Endothelial cell of umbilical vein (primary cell): ENCODE results near the gene COX5A.

Source experiments
- CTCF ChIP-seq, 2 donors: IDR thresholded peaks; 1 replicate in 1 of 2; 2 replicates in 1 of 2; pipeline ENCODE4 v1.5.1; 2011; ENCODE audit warnings: low read length in 2 of 2, mild to moderate bottlenecking in 2 of 2, moderate library complexity in 2 of 2, control low read depth in 1 of 2, inconsistent platforms in 1 of 2, low read depth in 1 of 2; ENCODE audit not compliant: insufficient read depth in 1 of 2; ENCODE audit errors: extremely low read depth in 1 of 2
- EZH2 ChIP-seq: IDR thresholded peaks from 2 replicates; pipeline ENCODE4 v1.6.1; 2012; ENCODE audit warnings: borderline replicate concordance, low read depth, mild to moderate bottlenecking, moderate library complexity, low read length, inconsistent platforms; ENCODE audit not compliant: severe bottlenecking
- MAX ChIP-seq: IDR thresholded peaks from 2 replicates; pipeline ENCODE4 v1.6.1; 2011; ENCODE audit not compliant: insufficient read depth, insufficient read length
- POLR2A ChIP-seq: IDR thresholded peaks from 2 replicates; pipeline ENCODE4 v1.6.1; 2012; ENCODE audit warnings: low read depth, mild to moderate bottlenecking, control low read depth, low read length
- POLR2AphosphoS5 ChIP-seq: IDR thresholded peaks from 2 replicates; pipeline ENCODE4 v1.6.1; 2012; ENCODE audit warnings: low read depth, mild to moderate bottlenecking, control low read depth, low read length, moderate library complexity; ENCODE audit not compliant: insufficient read depth

- no peak for TF ChIP-seq CTCF (IDR thresholded peaks at IDR 0.05; ENCODE audit: extremely low read depth in 1 of 2, insufficient read depth in 1 of 2, low read depth in 1 of 2, low read length in 2 of 2)
- peak; percentile 93 for TF ChIP-seq POLR2A
- no peak for TF ChIP-seq EZH2
- no peak for TF ChIP-seq MAX
- TF ChIP-seq POLR2AphosphoS5, result peak; percentile 81
Observed at GRCh38 chr15:74873036-74873755, 64.7 kb downstream of the COX5A start, which contains the start of gene SCAMP2.
